SK-MEL-5 (cell line): ENCODE results near the gene ENOX2. TPM values are rescaled to one million over a fixed set of nuclear protein-coding genes. Genes with fewer than 3 reads are reported as not detected.
"Not testable (repeated sequence)": the region's sequence is repeated elsewhere in the genome, so short reads cannot be mapped to it uniquely, and the experiment has no call there.

Experiments used
- DNase-seq: peaks from one replicate; pipeline ENCODE4 v3.0.0-alpha.2; 2016; ENCODE audit warnings: low read depth, low spot score
- in situ Hi-C: cut with HindIII; loops from 2 replicates; pipeline ENCODE4 v1.10.0; 2016; ENCODE audit warnings: low sequenced_read_pairs, high pct_unique_total_duplicates, low pct_unique_long_range_greater_than_20kb
- total RNA-seq: library from RNA; depleted of rRNA; stranded (reverse); fragments of >200 nt; shearing (Covaris generic); gene quantifications from 2 replicates; pipeline ENCODE4 v1.2.3, GENCODE V29; 2014

The ENOX2 gene
- total RNA-seq, 1 experiment from 2014 or later, result 28.8 TPM

- in situ Hi-C loops, result no loop called here
- no peak for DNase-seq
These were observed 68.2 kb downstream of the ENOX2 start for GRCh38 chrX:130834830-130835229.

DNA sequence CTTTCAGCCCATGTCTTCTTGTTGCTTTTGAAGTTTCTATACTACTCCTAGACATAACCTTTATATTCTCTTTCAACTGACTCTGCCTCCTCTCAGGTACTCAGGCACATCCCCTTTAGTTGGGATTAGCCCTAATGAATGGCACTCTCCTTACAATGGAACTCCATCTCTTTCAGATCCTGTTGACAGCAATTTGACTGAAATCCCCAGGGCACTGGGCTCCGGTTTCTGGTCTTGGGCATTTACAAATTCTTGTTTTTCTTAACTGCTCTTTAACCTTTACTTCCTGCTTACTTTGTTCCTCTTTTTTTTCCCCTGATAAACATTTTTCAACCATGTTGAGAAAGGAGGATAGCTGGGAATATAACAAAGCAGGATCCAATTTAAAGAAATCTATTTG is 68.9 kb downstream of the ENOX2 start:
- in situ Hi-C loops, result no loop called here
- no peak for DNase-seq

GRCh38 chrX:130831347-130831722 is 71.7 kb downstream of the ENOX2 start:
- no peak for DNase-seq
- in situ Hi-C loops, result no loop called here

GRCh38 chrX:130830599-130831346 is 72.2 kb downstream of the ENOX2 start:
- DNase-seq, result peak; percentile 5
- in situ Hi-C loops, result no loop called here

GRCh38 chrX:130829526-130830515 is 73.2 kb downstream of the ENOX2 start:
- DNase-seq, result peak; percentile 90
- in situ Hi-C loops, result no loop called here

GRCh38 chrX:130828641-130829040 is 74.4 kb downstream of the ENOX2 start:
- in situ Hi-C loops, result no loop called here
- DNase-seq, result peak; percentile 73

GRCh38 chrX:130827648-130828047 is 75.4 kb downstream of the ENOX2 start:
- peak; percentile 22 for DNase-seq
- in situ Hi-C loops, result no loop called here

GRCh38 chrX:130826249-130826648 is 76.8 kb downstream of the ENOX2 start:
- in situ Hi-C loops, result no loop called here

DNA sequence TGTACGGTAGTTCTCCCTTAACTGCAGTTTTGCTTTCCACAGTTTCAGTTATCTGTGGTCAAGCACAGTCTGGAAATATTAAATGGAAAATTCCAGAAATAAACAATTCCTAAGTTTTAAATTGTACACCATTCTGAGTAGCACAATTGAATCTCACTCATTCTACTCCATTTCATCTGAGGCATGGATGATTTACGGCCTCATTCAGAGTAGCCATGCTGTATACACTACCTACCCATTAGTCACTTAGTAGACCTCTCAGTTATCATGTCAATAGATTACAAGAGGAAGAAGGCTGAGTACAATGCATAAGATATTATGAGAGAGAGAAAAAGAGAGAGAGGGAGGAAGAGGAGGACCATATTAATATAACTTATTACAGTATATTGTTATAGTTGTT is 77.5 kb downstream of the ENOX2 start:
- in situ Hi-C loops, result no loop called here
- DNase-seq, result no peak

More at GRCh38 chrX:130826249-130826648, 76.8 kb downstream of the ENOX2 start:
- DNase-seq, result no peak

- DNase-seq, in situ Hi-C loops: not testable (repeated sequence)
These were observed 83.6 kb downstream of the ENOX2 start for GRCh38 chrX:130819367-130819766.

- in situ Hi-C loops, result not testable (repeated sequence)
These were observed 89.1 kb downstream of the ENOX2 start for GRCh38 chrX:130813932-130814331.

DNA sequence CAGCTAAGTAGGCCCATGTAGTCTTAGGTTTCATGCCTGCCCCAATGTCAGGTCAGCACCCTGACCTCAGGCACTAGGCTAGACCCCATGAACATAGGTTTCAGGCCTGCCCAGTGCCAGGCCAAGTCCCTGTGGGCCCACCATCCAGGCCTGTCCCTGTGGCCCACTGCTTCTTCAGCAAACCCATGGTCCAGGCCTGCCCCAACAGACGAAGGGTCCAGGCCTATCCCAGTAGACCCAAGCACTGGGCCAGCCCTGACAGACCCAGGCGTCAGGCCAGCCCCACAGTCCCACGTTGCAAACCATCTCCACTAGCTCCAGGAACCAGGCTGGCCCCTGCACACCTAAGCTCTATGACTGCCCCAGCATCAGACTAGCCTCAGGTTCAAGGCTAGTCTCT is 92.4 kb downstream of the ENOX2 start:
- no peak for DNase-seq
- in situ Hi-C loops, result no loop called here

More at GRCh38 chrX:130813932-130814331, 89.1 kb downstream of the ENOX2 start:
- DNase-seq, result not testable (repeated sequence)

- in situ Hi-C loops, result no loop called here
These were observed 97.1 kb downstream of the ENOX2 start for GRCh38 chrX:130805903-130806302.

GRCh38 chrX:130803537-130803936 is 99.5 kb downstream of the ENOX2 start:
- in situ Hi-C loops, result no loop called here
- DNase-seq, result no peak

More at GRCh38 chrX:130805903-130806302, 97.1 kb downstream of the ENOX2 start:
- DNase-seq, result no peak

DNA sequence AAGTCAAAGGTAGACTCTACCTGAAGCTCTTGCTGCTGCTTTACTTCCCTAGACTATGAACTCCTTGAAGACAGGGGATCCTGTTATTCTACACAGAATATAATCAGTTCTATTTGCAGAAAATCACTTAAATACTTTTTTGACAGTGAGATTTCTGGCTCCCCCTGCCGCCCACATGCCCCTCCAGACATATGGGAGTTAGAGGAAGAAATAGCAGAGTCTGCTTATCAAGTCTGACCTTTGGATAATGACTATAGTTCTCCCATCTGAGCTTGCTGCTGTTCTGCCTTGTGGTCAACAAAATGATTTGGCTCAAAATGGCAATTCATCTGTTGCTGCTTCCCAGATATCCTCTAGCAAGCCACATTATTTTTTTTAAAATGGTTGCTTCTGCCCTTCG is 101.1 kb downstream of the ENOX2 start:
- DNase-seq, result no peak
- in situ Hi-C loops, result no loop called here

- DNase-seq, result no peak
- in situ Hi-C loops, result no loop called here
These were observed 103.6 kb downstream of the ENOX2 start for GRCh38 chrX:130799393-130799792.

DNA sequence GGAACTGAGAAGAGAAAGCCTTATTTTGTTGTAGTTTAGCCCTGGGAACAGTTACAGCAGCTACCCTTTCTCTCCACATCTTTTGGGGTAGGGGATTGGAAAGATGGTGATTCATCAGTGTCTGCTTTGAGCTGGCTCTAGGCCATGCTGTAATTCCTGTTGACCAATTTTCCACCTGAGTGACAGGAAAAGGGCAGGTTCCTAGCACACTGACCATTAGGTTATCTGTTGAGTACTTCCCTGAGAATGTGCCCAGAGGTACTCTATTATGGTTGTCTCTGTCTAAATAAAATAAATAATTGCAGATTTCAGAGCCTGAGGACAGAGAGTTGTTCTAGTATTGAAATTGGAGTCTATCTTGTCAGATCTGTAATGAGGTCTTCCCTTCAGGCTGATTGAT is 109.0 kb downstream of the ENOX2 start:
- DNase-seq, result no peak
- in situ Hi-C loops, result no loop called here

DNA sequence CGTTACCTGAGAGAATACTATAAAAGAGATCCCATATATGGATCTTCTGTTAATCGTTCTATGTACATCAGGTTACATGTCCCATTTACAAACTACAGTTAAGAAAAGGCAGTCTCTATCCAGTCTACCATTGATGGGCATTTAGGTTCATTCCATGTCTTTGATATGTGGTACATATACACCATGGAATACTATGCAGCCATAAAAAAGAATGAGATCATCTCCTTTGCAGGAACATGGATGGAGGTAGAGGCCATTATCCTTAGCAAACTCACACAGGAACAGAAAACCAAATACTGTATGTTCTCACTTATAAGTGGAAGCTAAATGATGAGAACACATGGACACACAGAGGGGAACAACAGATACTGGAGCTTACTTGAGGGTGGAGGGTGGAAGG is 111.1 kb downstream of the ENOX2 start:
- in situ Hi-C loops, DNase-seq: not testable (repeated sequence)
